ENCODE measurements around the gene NLE1. TPM values are rescaled to one million over a fixed set of nuclear protein-coding genes. Genes with fewer than 3 reads are reported as not detected.
A peak's percentile ranks its signal among the peaks of the same experiment; 100 is the strongest.
"Not testable (repeated sequence)": the region's sequence is repeated elsewhere in the genome, so short reads cannot be mapped to it uniquely, and the experiment has no call there.

Gene NLE1
- total RNA-seq, 6 donors from 2014 or later = 6.7 to 14.6 (median 11.1) TPM

DNA sequence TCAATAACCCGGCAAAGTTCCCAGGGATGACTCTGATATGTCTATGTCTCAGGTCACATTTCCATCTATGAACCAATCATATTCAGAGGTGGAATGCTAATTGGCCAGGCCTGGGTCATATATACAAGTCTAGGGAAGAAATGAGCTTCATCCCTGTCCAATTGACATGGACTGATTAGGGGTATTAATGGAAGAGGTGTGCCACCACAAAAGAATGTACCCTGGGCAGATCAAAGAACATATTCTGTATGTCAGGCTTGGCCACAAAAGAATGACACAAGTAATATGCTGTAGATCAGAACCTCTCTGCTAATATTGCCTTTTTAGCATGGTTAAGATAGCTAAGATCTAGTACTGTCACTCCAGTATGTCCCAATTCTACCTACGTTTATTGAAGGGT lies 45.4 kb upstream of the NLE1 start:
- H3K36me3 ChIP-seq = no peaks in the 10 kb centered on the region
- no peak for TF ChIP-seq POLR2AphosphoS5 (IDR thresholded peaks at IDR 0.05)
- TF ChIP-seq EP300 (IDR thresholded peaks at IDR 0.05) = no peak
- TF ChIP-seq POLR2A (IDR thresholded peaks at IDR 0.05) = no peak
- TF ChIP-seq, protein P1, sequence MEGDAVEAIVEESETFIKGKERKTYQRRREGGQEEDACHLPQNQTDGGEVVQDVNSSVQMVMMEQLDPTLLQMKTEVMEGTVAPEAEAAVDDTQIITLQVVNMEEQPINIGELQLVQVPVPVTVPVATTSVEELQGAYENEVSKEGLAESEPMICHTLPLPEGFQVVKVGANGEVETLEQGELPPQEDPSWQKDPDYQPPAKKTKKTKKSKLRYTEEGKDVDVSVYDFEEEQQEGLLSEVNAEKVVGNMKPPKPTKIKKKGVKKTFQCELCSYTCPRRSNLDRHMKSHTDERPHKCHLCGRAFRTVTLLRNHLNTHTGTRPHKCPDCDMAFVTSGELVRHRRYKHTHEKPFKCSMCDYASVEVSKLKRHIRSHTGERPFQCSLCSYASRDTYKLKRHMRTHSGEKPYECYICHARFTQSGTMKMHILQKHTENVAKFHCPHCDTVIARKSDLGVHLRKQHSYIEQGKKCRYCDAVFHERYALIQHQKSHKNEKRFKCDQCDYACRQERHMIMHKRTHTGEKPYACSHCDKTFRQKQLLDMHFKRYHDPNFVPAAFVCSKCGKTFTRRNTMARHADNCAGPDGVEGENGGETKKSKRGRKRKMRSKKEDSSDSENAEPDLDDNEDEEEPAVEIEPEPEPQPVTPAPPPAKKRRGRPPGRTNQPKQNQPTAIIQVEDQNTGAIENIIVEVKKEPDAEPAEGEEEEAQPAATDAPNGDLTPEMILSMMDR (IDR thresholded peaks at IDR 0.05) = no peak
- peaks cover 0 to 4% (median 0%) of the 10 kb centered on the region in 4 donors for H3K4me1 ChIP-seq
- H3K27me3 ChIP-seq = no peaks in the 10 kb centered on the region
- ATAC-seq (ENCODE audit: low FRiP score in 2 of 2) (no peak), DNase-seq (no peak)
- H3K9me3 ChIP-seq = no peaks in the 10 kb centered on the region
- H3K4me3 ChIP-seq = no peak overlapping the region
- H3K27ac ChIP-seq = no peak overlapping the region
- 86 to 92% methylated on average over 2 of the region's 2 CpGs for WGBS, 2 donors

DNA sequence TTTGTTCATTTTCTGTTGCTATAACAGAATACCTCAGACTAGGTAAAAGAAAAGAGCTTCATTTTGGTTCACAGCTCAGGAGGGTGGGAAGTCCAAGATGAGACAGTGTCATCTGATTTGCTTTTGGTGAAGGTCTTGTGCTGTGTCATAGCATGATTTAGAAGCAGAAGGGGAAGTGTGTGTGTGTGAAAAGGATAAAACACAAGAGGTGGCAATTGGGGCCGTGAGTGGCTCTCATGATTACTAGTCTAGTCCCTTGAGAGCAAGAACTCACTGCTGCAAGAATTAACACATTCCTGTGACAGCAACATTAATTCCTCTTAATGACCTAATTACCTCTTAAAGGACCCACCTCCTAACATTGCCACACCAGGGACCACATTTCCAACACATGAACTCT lies 43.7 kb upstream of the NLE1 start:
- 41 to 47% methylated on average over 1 of the region's 1 CpG for WGBS, 2 donors
- TF ChIP-seq POLR2A (IDR thresholded peaks at IDR 0.05) = no peak
- no peak for TF ChIP-seq POLR2AphosphoS5 (IDR thresholded peaks at IDR 0.05)
- TF ChIP-seq EP300 (IDR thresholded peaks at IDR 0.05) = no peak
- TF ChIP-seq, protein P1 (IDR thresholded peaks at IDR 0.05) = no peak
- H3K27ac ChIP-seq = no peak overlapping the region
- H3K27me3 ChIP-seq = no peaks in the 10 kb centered on the region
- ATAC-seq (ENCODE audit: low FRiP score in 2 of 2) = no peak
- H3K4me3 ChIP-seq = no peak overlapping the region
- H3K36me3 ChIP-seq = no peaks in the 10 kb centered on the region
- peaks cover 0 to 4% (median 0%) of the 10 kb centered on the region in 4 donors for H3K4me1 ChIP-seq
- DNase-seq = no peak
- H3K9me3 ChIP-seq = no peaks in the 10 kb centered on the region

DNA sequence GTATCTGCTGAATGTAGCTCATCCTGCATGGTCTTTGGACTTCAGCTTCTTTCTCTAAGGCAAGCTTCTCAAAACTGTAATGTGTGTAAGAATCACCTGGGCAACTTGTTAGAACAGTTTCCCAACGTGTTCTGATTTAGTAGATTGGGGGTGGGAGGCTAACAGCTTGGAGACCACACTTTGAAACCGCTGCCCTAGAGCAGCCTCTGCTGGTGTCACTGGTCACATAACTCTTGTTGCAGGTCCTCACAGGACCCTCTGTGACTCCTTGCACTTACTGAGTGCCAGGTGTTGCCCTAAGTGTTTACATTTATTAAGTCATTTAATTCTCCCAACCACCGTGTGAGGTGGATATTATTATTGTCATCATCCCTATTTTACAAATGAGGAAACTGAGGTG lies 42.2 kb upstream of the NLE1 start:
- Histone ChIP-seq H3K4me1 (peaks cover 0 to 4% (median 0%) of the 10 kb centered on the region in 4 donors), H3K9me3 (no peaks in the 10 kb centered on the region), H3K36me3 (no peaks in the 10 kb centered on the region), H3K4me3 (no peak overlapping the region), H3K27me3 (no peaks in the 10 kb centered on the region), H3K27ac (no peak overlapping the region)
- WGBS, 2 donors = 60% methylated on average over 3 of the region's 3 CpGs
- TF ChIP-seq POLR2A (IDR thresholded peaks at IDR 0.05) (no peak), POLR2AphosphoS5 (IDR thresholded peaks at IDR 0.05) (no peak), EP300 (IDR thresholded peaks at IDR 0.05) (no peak)
- TF ChIP-seq, protein P1 (IDR thresholded peaks at IDR 0.05) = no peak
- no peak for ATAC-seq (ENCODE audit: low FRiP score in 2 of 2)
- DNase-seq = no peak

DNA sequence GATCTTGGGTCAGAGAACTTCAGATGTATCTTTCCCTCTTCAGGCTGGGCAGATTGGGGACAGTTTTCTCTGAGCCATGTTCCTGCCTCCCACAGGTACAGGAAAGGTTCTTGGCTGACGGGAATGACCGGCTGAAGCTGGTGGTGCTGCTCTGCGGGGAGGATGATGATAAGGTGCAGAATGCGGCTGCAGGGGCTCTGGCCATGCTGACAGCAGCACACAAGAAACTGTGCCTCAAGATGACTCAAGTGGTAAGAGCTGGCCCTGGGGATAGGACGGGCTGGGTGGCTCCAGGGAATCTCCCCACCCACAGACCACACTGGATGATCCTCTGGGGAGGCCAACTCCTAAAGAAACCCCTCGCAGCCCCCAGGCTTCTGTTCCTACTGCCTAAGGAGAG lies 41.2 kb upstream of the NLE1 start:
- peaks cover 0 to 4% (median 0%) of the 10 kb centered on the region in 4 donors for H3K4me1 ChIP-seq
- H3K9me3 ChIP-seq = no peaks in the 10 kb centered on the region
- WGBS, 2 donors = 54 to 79% methylated on average over 6 of the region's 6 CpGs
- no peak overlapping the region for H3K27ac ChIP-seq
- DNase-seq (no peak), ATAC-seq (ENCODE audit: low FRiP score in 2 of 2) (peak in 1 of 2 donors; percentile 19)
- no peaks in the 10 kb centered on the region for H3K27me3 ChIP-seq
- H3K4me3 ChIP-seq = no peak overlapping the region
- no peaks in the 10 kb centered on the region for H3K36me3 ChIP-seq
- TF ChIP-seq POLR2A (IDR thresholded peaks at IDR 0.05) = no peak
- no peak for TF ChIP-seq POLR2AphosphoS5 (IDR thresholded peaks at IDR 0.05)
- no peak for TF ChIP-seq EP300 (IDR thresholded peaks at IDR 0.05)
- TF ChIP-seq, protein P1 (IDR thresholded peaks at IDR 0.05) = no peak

DNA sequence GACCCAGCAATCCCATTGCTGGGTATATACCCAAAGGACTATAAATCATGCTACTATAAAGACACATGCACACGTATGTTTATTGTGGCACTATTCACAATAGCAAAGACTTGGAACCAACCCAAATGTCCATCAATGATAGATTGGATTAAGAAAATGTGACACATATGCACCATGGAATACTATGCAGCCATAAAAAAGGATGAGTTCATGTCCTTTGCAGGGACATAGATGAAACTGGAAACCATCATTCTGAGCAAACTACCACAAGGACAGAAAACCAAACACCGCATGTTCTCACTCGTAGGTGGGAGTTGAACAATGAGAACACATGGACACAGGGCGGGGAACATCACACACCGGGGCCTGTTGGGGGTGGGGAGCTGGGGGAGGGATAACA lies 37.3 kb upstream of the NLE1 start:
- not testable (repeated sequence) for H3K4me1 ChIP-seq; H3K4me3 ChIP-seq; H3K9me3 ChIP-seq; H3K36me3 ChIP-seq; H3K27ac ChIP-seq; DNase-seq; ATAC-seq (ENCODE audit: low FRiP score in 2 of 2); H3K27me3 ChIP-seq
- WGBS, 2 donors = 91 to 95% methylated on average over 5 of the region's 5 CpGs

All from upper lobe of left lung (tissue), 6 donors.